Astrocyte of the spinal cord (primary cell): ENCODE measurements around the gene STARD13.
"Not testable (repeated sequence)": the region's sequence is repeated elsewhere in the genome, so short reads cannot be mapped to it uniquely, and the experiment has no call there.

Experiments used
- DNase-seq: peaks from one replicate; pipeline ENCODE4 v3.0.0; 2011; ENCODE audit warnings: low read depth, low spot score
- H3K4me3 ChIP-seq: 2 replicates; pipeline ENCODE4 v1.5.1; 2011; ENCODE audit warnings: low read depth, mild to moderate bottlenecking, low read length, moderate library complexity
- in situ Hi-C: cut with HindIII; loops from 2 replicates; pipeline ENCODE4 v1.10.0; 2017; ENCODE audit warnings: low sequenced_read_pairs
- TF ChIP-seq, protein P1 (sequence below): IDR thresholded peaks from 2 replicates; pipeline ENCODE4 v1.5.1; 2012; ENCODE audit warnings: low read depth, mild to moderate bottlenecking, low read length, inconsistent platforms

Gene STARD13

DNA sequence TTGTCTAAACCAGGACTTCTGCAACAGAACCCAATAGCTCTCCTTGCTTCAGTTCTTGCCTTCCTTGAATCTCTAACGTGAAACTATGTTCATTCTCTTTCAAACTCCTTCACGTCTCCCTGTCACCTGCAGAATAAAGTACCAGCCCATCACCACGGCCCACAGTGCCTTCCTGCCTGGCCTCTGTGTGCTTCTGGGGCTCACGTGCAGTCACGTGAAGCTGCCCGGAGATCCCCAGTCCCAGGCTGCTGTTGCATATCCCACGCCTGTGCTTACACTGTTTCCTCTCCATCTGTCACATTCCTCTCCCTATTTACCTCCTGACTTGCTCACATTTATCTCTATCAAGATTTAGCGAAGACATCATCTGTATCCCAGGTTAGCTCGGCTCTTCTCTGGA, 102.8 kb downstream of the STARD13 start:
- DNase-seq = no peak
- in situ Hi-C loops = no loop called here
- TF ChIP-seq, protein P1, sequence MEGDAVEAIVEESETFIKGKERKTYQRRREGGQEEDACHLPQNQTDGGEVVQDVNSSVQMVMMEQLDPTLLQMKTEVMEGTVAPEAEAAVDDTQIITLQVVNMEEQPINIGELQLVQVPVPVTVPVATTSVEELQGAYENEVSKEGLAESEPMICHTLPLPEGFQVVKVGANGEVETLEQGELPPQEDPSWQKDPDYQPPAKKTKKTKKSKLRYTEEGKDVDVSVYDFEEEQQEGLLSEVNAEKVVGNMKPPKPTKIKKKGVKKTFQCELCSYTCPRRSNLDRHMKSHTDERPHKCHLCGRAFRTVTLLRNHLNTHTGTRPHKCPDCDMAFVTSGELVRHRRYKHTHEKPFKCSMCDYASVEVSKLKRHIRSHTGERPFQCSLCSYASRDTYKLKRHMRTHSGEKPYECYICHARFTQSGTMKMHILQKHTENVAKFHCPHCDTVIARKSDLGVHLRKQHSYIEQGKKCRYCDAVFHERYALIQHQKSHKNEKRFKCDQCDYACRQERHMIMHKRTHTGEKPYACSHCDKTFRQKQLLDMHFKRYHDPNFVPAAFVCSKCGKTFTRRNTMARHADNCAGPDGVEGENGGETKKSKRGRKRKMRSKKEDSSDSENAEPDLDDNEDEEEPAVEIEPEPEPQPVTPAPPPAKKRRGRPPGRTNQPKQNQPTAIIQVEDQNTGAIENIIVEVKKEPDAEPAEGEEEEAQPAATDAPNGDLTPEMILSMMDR = no peak
- H3K4me3 ChIP-seq = no peak overlapping the region

DNA sequence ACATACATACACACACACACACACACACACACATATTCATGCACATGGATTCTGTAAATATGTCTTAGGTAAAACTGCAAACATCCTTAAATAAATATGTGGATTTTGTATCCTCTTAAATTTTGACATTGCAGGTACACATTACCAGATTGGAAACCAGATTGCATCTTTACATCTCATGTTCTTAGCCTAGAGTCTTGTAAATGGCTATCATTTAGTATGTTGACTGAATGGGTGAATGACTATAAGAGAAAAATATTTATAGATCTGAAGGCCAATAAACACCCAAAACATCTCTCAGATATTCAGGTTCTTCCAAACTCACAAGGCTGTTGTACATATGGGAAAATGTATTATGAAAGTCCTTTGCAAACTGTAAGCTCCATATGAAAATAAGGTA, 104.3 kb downstream of the STARD13 start:
- no peak overlapping the region for H3K4me3 ChIP-seq
- DNase-seq = no peak
- TF ChIP-seq, protein P1 = no peak
- in situ Hi-C loops = no loop called here

DNA sequence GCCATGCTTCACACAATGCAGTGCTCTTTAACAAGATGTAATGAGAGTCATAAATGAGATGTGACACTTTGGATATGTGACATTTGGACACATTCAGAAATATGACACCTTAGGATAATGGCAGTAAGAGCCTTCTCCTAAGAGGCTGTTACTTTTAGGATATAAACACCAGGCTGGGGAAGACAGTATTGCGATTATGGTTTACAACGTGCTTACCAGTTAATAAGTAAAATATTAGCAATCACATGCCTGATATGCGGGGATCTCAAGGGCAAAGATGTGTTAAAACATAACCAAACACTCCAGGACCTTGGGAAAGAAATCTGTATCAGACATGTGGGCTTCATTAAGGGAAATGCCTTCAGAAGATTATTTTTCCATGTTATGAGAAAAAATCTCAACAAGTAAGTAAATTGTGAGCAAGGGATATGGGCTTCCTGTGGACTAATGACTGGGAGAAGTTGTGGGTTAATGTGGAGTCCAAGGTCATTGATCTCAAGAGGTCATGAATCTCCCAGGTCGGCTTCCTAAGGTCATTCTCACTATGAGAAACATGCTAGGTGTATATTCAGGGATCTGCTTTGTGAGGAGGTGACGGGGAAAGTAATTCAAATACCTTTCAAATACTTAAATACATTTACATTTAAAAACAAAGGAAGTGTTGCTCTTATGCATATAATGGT, 105.3 kb downstream of the STARD13 start:
- no peak overlapping the region for H3K4me3 ChIP-seq
- in situ Hi-C loops = no loop called here
- TF ChIP-seq, protein P1 = no peak
- no peak for DNase-seq

DNA sequence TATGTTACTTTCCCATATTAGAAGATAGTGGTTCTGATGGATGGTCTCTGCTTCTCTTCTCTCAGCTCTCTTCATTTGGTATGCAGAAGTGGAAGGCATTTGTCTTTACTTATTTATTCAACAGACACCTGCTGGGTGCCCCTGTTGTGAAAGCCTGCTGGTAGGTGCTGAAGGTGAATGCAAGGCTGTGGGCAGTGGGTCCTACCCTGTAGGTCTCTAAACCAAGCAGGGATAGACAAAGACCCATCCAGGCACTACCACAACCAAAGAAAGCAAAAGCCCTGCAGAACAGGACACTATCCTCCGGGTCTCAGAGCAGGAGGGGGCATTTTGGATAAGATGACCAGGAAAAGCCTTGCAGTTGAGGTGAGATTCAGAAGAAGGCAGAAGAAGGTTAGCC, 106.1 kb downstream of the STARD13 start:
- in situ Hi-C loops = no loop called here
- TF ChIP-seq, protein P1 = no peak
- no peak for DNase-seq
- H3K4me3 ChIP-seq = no peak overlapping the region

DNA sequence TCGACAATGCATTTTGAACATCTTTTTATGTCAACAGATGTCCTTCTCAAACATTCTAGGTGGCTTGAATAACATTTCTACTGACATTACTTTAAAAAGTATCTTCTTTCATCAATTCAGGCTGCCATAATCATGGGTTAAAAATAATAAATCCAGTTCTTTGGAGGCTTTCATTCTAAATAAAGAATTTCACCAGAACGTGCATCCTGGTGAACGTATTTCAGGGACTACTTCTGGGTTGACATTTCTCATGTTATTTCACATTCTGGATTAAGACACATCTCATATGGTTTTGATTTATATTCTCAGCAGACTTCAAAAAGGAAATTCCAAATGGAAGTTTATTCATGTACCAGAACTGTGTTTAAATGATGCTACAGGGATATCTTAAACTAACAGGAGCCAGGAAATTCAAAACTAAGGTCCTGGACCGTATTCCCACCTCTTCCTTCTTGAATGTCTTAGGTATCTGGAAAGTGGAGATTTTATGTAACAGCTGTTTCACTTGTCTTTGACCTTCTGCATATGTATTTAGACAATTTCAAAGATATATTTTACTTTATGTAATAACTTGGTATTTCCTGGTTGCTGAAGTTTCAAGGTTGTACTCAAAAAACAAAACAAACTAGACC, 107.2 kb downstream of the STARD13 start:
- TF ChIP-seq, protein P1 = no peak
- DNase-seq = no peak
- H3K4me3 ChIP-seq = no peak overlapping the region
- in situ Hi-C loops = no loop called here

DNA sequence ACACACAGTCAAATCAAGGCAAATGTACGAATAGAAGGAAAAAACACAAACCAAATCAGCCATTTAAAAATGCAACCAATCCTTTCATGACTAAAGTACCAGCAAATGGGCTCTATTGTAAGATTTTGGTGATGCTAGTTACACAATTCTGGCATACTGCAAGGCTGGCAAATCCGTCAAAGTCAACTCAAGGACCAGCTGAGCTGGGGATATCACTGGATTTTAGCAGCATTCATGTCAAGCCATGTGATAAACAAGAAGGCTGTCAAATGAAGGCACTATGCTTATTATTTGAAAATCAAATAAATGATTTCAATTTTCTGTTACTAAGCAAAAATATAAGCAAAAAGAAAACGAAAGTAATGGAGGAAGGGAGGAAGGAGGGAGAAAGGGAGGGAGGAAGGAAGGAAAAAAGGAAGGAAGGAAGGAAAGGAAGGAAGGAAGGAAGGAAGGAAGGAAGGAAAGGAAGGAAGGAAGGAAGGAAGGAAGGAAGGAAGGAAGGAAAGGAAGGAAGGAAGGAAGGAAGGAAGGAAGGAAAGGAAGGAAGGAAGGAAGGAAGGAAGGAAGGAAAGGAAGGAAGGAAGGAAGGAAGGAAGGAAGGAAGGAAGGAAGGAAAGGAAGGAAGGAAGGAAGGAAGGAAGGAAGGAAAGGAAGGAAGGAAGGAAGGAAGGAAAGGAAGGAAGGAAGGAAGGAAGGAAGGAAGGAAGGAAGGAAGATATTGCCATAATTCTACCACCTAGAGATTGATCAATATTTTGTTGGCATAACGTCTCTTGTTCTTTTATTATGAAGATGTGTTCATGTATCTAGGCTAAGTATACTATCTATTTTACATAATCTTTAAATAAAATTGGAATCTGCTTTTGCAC, 108.0 kb downstream of the STARD13 start:
- DNase-seq, in situ Hi-C loops, H3K4me3 ChIP-seq: not testable (repeated sequence)

DNA sequence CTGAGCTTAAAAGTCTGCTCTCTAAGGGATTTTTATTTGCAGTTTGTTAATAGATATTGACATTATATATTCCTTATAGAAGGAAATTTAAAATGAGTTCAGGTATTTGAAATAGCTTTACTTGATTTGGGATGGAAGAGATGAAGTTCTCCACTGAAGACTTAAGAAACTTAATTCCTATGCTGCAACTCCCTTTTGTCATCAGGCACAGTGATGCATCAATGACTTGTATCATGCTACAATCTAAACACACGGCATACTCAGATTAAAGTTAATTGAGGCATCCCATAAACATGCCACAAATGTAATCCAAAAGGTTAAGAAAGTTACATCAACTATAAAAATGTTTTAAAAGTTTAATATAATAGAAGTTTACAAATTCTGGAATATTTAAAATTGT, 109.0 kb downstream of the STARD13 start:
- no peak overlapping the region for H3K4me3 ChIP-seq
- TF ChIP-seq, protein P1 = no peak
- in situ Hi-C loops = no loop called here
- no peak for DNase-seq
